Keratinocyte (primary cell): ENCODE results near the gene SUSD5. TPM values are rescaled to one million over a fixed set of nuclear protein-coding genes. Genes with fewer than 3 reads are reported as not detected.
A peak's percentile ranks its signal among the peaks of the same experiment; 100 is the strongest.

Source experiments
- DNase-seq: peaks from one replicate; pipeline ENCODE4 v3.0.0-alpha.2; 2011; ENCODE audit warnings: low read depth, missing footprints, low spot score
- FAIRE-seq: peaks from 2 replicates; lab custom pipeline; 2011; peaks lifted over from hg19 to GRCh38; lab: Jason Lieb, UNC
- H2AFZ ChIP-seq: 2 replicates; pipeline ENCODE4 v1.6.0; 2012; ENCODE audit warnings: low read length, control low read depth, inconsistent platforms; ENCODE audit not compliant: control insufficient read depth
- H3K27ac ChIP-seq: 2 replicates; pipeline ENCODE4 v1.5.1; 2011; ENCODE audit warnings: low read length; ENCODE audit not compliant: control insufficient read depth, insufficient read depth
- H3K27me3 ChIP-seq: 3 replicates; pipeline ENCODE4 v1.6.0; 2011; ENCODE audit warnings: low read length; ENCODE audit not compliant: control insufficient read depth, insufficient read depth; ENCODE audit errors: extremely low read depth
- H3K36me3 ChIP-seq, 2 experiments: 2 replicates in 1 of 2; 3 replicates in 1 of 2; pipeline ENCODE4 v1.5.1; 2011; ENCODE audit warnings: low read length in 2 of 2, mild to moderate bottlenecking in 1 of 2; ENCODE audit not compliant: control insufficient read depth in 2 of 2, insufficient read depth in 2 of 2; ENCODE audit errors: extremely low read depth in 1 of 2
- H3K4me1 ChIP-seq: 3 replicates; pipeline ENCODE4 v1.5.1; 2011; ENCODE audit warnings: low read length; ENCODE audit not compliant: control insufficient read depth, insufficient read depth; ENCODE audit errors: extremely low read depth
- H3K4me2 ChIP-seq: 3 replicates; pipeline ENCODE4 v1.6.0; 2011; ENCODE audit warnings: low read depth, low read length; ENCODE audit not compliant: control insufficient read depth, insufficient read depth; ENCODE audit errors: extremely low read depth
- H3K4me3 ChIP-seq, 3 experiments: fragments of 200-600 bp in 1 of 3; sonication (generic) in 1 of 3; 2 replicates in 2 of 3; 3 replicates in 1 of 3; pipeline ENCODE4 v1.5.1; 2011 to 2016; ENCODE audit warnings: low read length in 3 of 3, mild to moderate bottlenecking in 3 of 3, control low read depth in 2 of 3, inconsistent platforms in 1 of 3, low read depth in 1 of 3, mixed read lengths in 1 of 3, mixed run types in 1 of 3, moderate library complexity in 1 of 3; ENCODE audit not compliant: control insufficient read depth in 2 of 3, insufficient read depth in 2 of 3; ENCODE audit errors: extremely low read depth in 1 of 3
- H3K79me2 ChIP-seq: 2 replicates; pipeline ENCODE4 v1.6.0; 2012; ENCODE audit warnings: low read length; ENCODE audit not compliant: control insufficient read depth, insufficient read depth
- H3K9ac ChIP-seq: 3 replicates; pipeline ENCODE4 v1.6.0; 2011; ENCODE audit warnings: low read length; ENCODE audit not compliant: control insufficient read depth, insufficient read depth; ENCODE audit errors: extremely low read depth
- H3K9me1 ChIP-seq: 3 replicates; pipeline ENCODE4 v1.6.0; 2011; ENCODE audit warnings: low read length; ENCODE audit not compliant: control insufficient read depth, insufficient read depth; ENCODE audit errors: extremely low read depth
- H3K9me3 ChIP-seq: 2 replicates; pipeline ENCODE4 v1.5.1; 2012; ENCODE audit warnings: low read depth, low read length; ENCODE audit not compliant: control insufficient read depth
- H4K20me1 ChIP-seq: 3 replicates; pipeline ENCODE4 v1.6.0; 2011; ENCODE audit warnings: low read length; ENCODE audit not compliant: control insufficient read depth, insufficient read depth; ENCODE audit errors: extremely low read depth
- EZH2 ChIP-seq: IDR thresholded peaks from one replicate; pipeline ENCODE4 v1.6.1; 2012; ENCODE audit warnings: inconsistent platforms, mild to moderate bottlenecking, low read length, moderate library complexity
- dilution Hi-C: fragments of 300-500 bp; cut with MboI; formaldehyde crosslinking; loops from one replicate; pipeline ENCODE4 v1.7.0; 2020; ENCODE audit warnings: low sequenced_read_pairs; ENCODE audit not compliant: extremely low pct_ligation_motif_present
- polyA plus RNA-seq, 5 experiments: library from polyadenylated mRNA; depleted of rRNA in 3 of 5; stranded (reverse) in 3 of 5; stranded (forward) in 1 of 5; unstranded in 1 of 5; fragments of >200 nt; gene quantifications; 1 replicate in 1 of 5; 2 replicates in 3 of 5; 3 replicates in 1 of 5; pipeline versions ENCODE4 v1.2.1 to v1.2.3, GENCODE V29; 2011 to 2012; ENCODE audit warnings: missing spikeins in 2 of 5, low read depth in 1 of 5, low replicate concordance in 1 of 5
- TF ChIP-seq, protein P1 (sequence below), 3 experiments: IDR thresholded peaks in 1 of 3; conservative IDR thresholded peaks in 1 of 3; optimal IDR thresholded peaks in 1 of 3; 2 replicates in 2 of 3; 3 replicates in 1 of 3; pipeline versions ENCODE3 to v1.5.1; 2011; ENCODE audit warnings: low read length in 3 of 3, mild to moderate bottlenecking in 3 of 3, moderate library complexity in 2 of 3, control low read depth in 1 of 3, inconsistent platforms in 1 of 3; ENCODE audit not compliant: insufficient read depth in 2 of 3; ENCODE audit errors: extremely low read depth in 1 of 3

Gene SUSD5
- polyA plus RNA-seq, 1 donor (not counting 4 experiments of a cell fraction or from before 2014, with no cell fraction given): 0.05 TPM

GRCh38 chr3:33130144-33130543 lies 88.5 kb downstream of the SUSD5 start:
- Histone ChIP-seq H3K4me3 (no peak overlapping the region), H3K9ac (no peak overlapping the region), H3K4me2 (no peak overlapping the region), H4K20me1 (no peaks in the 10 kb centered on the region), H3K79me2 (no peaks in the 10 kb centered on the region), H3K4me1 (peaks cover 3% of the 10 kb centered on the region), H3K9me1 (no peaks in the 10 kb centered on the region), H3K9me3 (no peaks in the 10 kb centered on the region), H3K27me3 (no peaks in the 10 kb centered on the region), H3K36me3 (peaks cover 20 to 29% of the 10 kb centered on the region in 2 experiments), H2AFZ (no peak overlapping the region), H3K27ac (no peak overlapping the region)
- FAIRE-seq: no peak
- dilution Hi-C loops: no loop called here
- TF ChIP-seq, protein P1, sequence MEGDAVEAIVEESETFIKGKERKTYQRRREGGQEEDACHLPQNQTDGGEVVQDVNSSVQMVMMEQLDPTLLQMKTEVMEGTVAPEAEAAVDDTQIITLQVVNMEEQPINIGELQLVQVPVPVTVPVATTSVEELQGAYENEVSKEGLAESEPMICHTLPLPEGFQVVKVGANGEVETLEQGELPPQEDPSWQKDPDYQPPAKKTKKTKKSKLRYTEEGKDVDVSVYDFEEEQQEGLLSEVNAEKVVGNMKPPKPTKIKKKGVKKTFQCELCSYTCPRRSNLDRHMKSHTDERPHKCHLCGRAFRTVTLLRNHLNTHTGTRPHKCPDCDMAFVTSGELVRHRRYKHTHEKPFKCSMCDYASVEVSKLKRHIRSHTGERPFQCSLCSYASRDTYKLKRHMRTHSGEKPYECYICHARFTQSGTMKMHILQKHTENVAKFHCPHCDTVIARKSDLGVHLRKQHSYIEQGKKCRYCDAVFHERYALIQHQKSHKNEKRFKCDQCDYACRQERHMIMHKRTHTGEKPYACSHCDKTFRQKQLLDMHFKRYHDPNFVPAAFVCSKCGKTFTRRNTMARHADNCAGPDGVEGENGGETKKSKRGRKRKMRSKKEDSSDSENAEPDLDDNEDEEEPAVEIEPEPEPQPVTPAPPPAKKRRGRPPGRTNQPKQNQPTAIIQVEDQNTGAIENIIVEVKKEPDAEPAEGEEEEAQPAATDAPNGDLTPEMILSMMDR (optimal IDR thresholded peaks at IDR 0.05 in 1 of 3, IDR thresholded peaks at IDR 0.05 in 1 of 3, conservative IDR thresholded peaks at IDR 0.05 in 1 of 3; ENCODE audit: extremely low read depth in 1 of 3, insufficient read depth in 2 of 3, low read length in 3 of 3): no peak
- no peak for TF ChIP-seq EZH2
- no peak for DNase-seq

GRCh38 chr3:33128706-33129105 lies 89.9 kb downstream of the SUSD5 start:
- no peaks in the 10 kb centered on the region for H4K20me1 ChIP-seq
- peak; percentile 29 for FAIRE-seq

More at GRCh38 chr3:33128706-33129105, 89.9 kb downstream of the SUSD5 start:
- no peaks in the 10 kb centered on the region for H3K27me3 ChIP-seq
- DNase-seq: no peak
- no peaks in the 10 kb centered on the region for H3K9me1 ChIP-seq
- no peak overlapping the region for H3K27ac ChIP-seq
- H3K4me1 ChIP-seq: peaks cover 8% of the 10 kb centered on the region
- no peak overlapping the region for H3K9ac ChIP-seq
- no peaks in the 10 kb centered on the region for H3K9me3 ChIP-seq
- no peak overlapping the region for H3K4me2 ChIP-seq
- no peaks in the 10 kb centered on the region for H3K79me2 ChIP-seq
- no peak for TF ChIP-seq EZH2
- TF ChIP-seq, protein P1 (optimal IDR thresholded peaks at IDR 0.05 in 1 of 3, IDR thresholded peaks at IDR 0.05 in 1 of 3, conservative IDR thresholded peaks at IDR 0.05 in 1 of 3; ENCODE audit: extremely low read depth in 1 of 3, insufficient read depth in 2 of 3, low read length in 3 of 3): no peak
- H3K4me3 ChIP-seq: no peak overlapping the region
- no peak overlapping the region for H2AFZ ChIP-seq
- H3K36me3 ChIP-seq: peaks cover 17 to 32% of the 10 kb centered on the region in 2 experiments
- dilution Hi-C loops: no loop called here
